ENCODE measurements around the gene JADE3.
A peak's percentile ranks its signal among the peaks of the same experiment; 100 is the strongest.
"Not testable (repeated sequence)": the region's sequence is repeated elsewhere in the genome, so short reads cannot be mapped to it uniquely, and the experiment has no call there.

Gene JADE3

GRCh38 chrX:46961097-46961496 is 48.9 kb downstream of the JADE3 start:
- in situ Hi-C loops (cut with HindIII; ENCODE audit: low sequenced_read_pairs), result no loop called here
- TF ChIP-seq CTCF (IDR thresholded peaks at IDR 0.05; ENCODE audit: low read depth, low read length, missing control alignments), result no peak
- no peak overlapping the region for H3K4me3 ChIP-seq (ENCODE audit: low read depth, low read length)
- DNase-seq (ENCODE audit: low read depth), result no peak

- no peak overlapping the region for H3K4me3 ChIP-seq (ENCODE audit: low read depth, low read length)
- no peak for TF ChIP-seq CTCF (IDR thresholded peaks at IDR 0.05; ENCODE audit: low read depth, low read length, missing control alignments)
- DNase-seq (ENCODE audit: low read depth), result no peak
- in situ Hi-C loops (cut with HindIII; ENCODE audit: low sequenced_read_pairs), result no loop called here
Observed at GRCh38 chrX:46961574-46962283, 49.5 kb downstream of the JADE3 start.

GRCh38 chrX:46965125-46965758 is 53.0 kb downstream of the JADE3 start:
- DNase-seq (ENCODE audit: low read depth), result no peak
- no peak overlapping the region for H3K4me3 ChIP-seq (ENCODE audit: low read depth, low read length)
- TF ChIP-seq CTCF (IDR thresholded peaks at IDR 0.05; ENCODE audit: low read depth, low read length, missing control alignments), result no peak
- in situ Hi-C loops (cut with HindIII; ENCODE audit: low sequenced_read_pairs), result no loop called here

- in situ Hi-C loops (cut with HindIII; ENCODE audit: low sequenced_read_pairs), result no loop called here
- TF ChIP-seq CTCF (IDR thresholded peaks at IDR 0.05; ENCODE audit: low read depth, low read length, missing control alignments), result no peak
- DNase-seq (ENCODE audit: low read depth), result no peak
- no peak overlapping the region for H3K4me3 ChIP-seq (ENCODE audit: low read depth, low read length)
Observed at GRCh38 chrX:46967547-46967946, 55.3 kb downstream of the JADE3 start.

- in situ Hi-C loops (cut with HindIII; ENCODE audit: low sequenced_read_pairs); DNase-seq (ENCODE audit: low read depth); H3K4me3 ChIP-seq (ENCODE audit: low read depth, low read length): not testable (repeated sequence)
Observed at GRCh38 chrX:46977046-46977445, 64.8 kb downstream of the JADE3 start.

- in situ Hi-C loops (cut with HindIII; ENCODE audit: low sequenced_read_pairs), result no loop called here
- DNase-seq (ENCODE audit: low read depth), result peak; percentile 34
- TF ChIP-seq CTCF (IDR thresholded peaks at IDR 0.05; ENCODE audit: low read depth, low read length, missing control alignments), result peak; percentile 54
- no peak overlapping the region for H3K4me3 ChIP-seq (ENCODE audit: low read depth, low read length)
Observed at GRCh38 chrX:46978341-46979291, 66.4 kb downstream of the JADE3 start.
